ENCODE measurements around the gene P2RX4. TPM values are rescaled to one million over a fixed set of nuclear protein-coding genes. Genes with fewer than 3 reads are reported as not detected.

P2RX4 gene
- total and polyA plus RNA-seq, 2 of the 13 experiments (the other 11 are each of a cell fraction or from before 2014, with no cell fraction given) = 13.8 to 30.8 TPM

GRCh38 chr12:121175383-121176119 lies 34.4 kb upstream of the P2RX4 start:
- no peak for ATAC-seq
- intact Hi-C loops (cut with micrococcal nuclease; ENCODE audit: unreplicated experiment) = no loop called here
- in situ Hi-C loops (cut with HindIII; ENCODE audit: extremely low pct_ligation_motif_present, low pct_unique_long_range_greater_than_20kb) = no loop called here
- Histone ChIP-seq H4K20me1 (ENCODE audit: insufficient read depth, low read length) (no peaks in the 10 kb centered on the region), H3K4me3 (replicated peaks in 1 of 3; ENCODE audit: insufficient read depth in 1 of 3, low read depth in 2 of 3, low read length in 3 of 3) (no peak overlapping the region), H3K4me2 (ENCODE audit: low read depth, low read length) (no peak overlapping the region), H3K27ac (ENCODE audit: extremely low read length, insufficient read depth, low read length) (no peak overlapping the region), H3K79me2 (ENCODE audit: insufficient read depth, low read length) (no peaks in the 10 kb centered on the region), H3K9ac (ENCODE audit: insufficient read depth, low read depth, low read length) (no peak overlapping the region), H2AFZ (ENCODE audit: low read length) (no peak overlapping the region), H3K9me3 (ENCODE audit: low read length) (no peaks in the 10 kb centered on the region), H3K27me3 (ENCODE audit: control insufficient read depth in 1 of 2, insufficient read depth in 2 of 2, low read length in 2 of 2) (no peaks in the 10 kb centered on the region; a peak in 1 of 5 replicates), H3K36me3 (replicated peaks in 1 of 2; ENCODE audit: control insufficient read depth in 1 of 2, insufficient read depth in 2 of 2, low read length in 2 of 2) (no peaks in the 10 kb centered on the region), H3K4me1 (ENCODE audit: insufficient read depth, low read length) (peaks cover 16% of the 10 kb centered on the region; the same call in 1 of the 2 replicates)
- WGBS (ENCODE audit: low lambda C conversion rate) = 54% methylated on average over 16 of the region's 16 CpGs
- CTCF ChIA-PET (ENCODE audit: low intra/inter-chr PET ratio, low total read pairs) = no interaction called here
- no peak for FAIRE-seq
- no peak for TF ChIP-seq ZEB1 (IDR thresholded peaks at IDR 0.05; ENCODE audit: insufficient replicate concordance, low read depth)
- POLR2A ChIA-PET = no interaction called here
- no peak for DNase-seq (ENCODE audit: low spot score)
- BruUV-seq (replicated peaks) = no TSS peak

DNA sequence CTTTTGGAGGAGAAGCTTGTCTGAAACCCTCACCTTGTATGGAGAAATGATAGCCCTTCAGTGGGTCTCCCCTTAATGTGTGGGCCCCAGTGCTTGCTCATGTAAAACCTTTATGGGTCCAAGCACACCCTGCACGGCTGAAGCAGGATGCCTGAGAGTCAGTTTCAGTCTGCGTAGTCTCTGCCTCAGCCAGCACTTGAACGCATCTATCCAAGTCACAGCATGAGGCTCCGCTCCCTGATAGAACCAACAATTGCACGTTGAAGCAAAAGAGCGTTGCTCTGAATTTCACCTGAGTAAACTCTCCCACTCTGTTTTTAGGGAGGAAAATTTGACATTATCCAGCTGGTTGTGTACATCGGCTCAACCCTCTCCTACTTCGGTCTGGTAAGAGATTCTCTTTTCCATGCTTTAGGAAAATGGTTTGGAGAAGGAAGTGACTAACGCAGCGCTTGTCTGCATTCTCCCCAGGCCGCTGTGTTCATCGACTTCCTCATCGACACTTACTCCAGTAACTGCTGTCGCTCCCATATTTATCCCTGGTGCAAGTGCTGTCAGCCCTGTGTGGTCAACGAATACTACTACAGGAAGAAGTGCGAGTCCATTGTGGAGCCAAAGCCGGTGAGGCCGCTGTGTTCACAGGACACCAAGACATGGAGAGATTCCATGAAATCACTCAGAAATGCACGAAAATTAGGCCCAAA lies 33.0 kb upstream of the P2RX4 start:
- Histone ChIP-seq H3K4me3 (replicated peaks in 1 of 3; ENCODE audit: insufficient read depth in 1 of 3, low read depth in 2 of 3, low read length in 3 of 3) (no peak overlapping the region), H2AFZ (ENCODE audit: low read length) (no peak overlapping the region), H3K27me3 (ENCODE audit: control insufficient read depth in 1 of 2, insufficient read depth in 2 of 2, low read length in 2 of 2) (no peaks in the 10 kb centered on the region; a peak in 1 of 5 replicates), H3K4me1 (ENCODE audit: insufficient read depth, low read length) (peaks cover 16% of the 10 kb centered on the region; the same call in 1 of the 2 replicates), H3K36me3 (replicated peaks in 1 of 2; ENCODE audit: control insufficient read depth in 1 of 2, insufficient read depth in 2 of 2, low read length in 2 of 2) (no peaks in the 10 kb centered on the region), H3K9ac (ENCODE audit: insufficient read depth, low read depth, low read length) (no peak overlapping the region), H3K4me2 (ENCODE audit: low read depth, low read length) (no peak overlapping the region), H4K20me1 (ENCODE audit: insufficient read depth, low read length) (no peaks in the 10 kb centered on the region), H3K27ac (ENCODE audit: extremely low read length, insufficient read depth, low read length) (no peak overlapping the region), H3K9me3 (ENCODE audit: low read length) (no peaks in the 10 kb centered on the region), H3K79me2 (ENCODE audit: insufficient read depth, low read length) (no peaks in the 10 kb centered on the region)
- 76% methylated on average over 19 of the region's 19 CpGs for WGBS (ENCODE audit: low lambda C conversion rate)
- in situ Hi-C loops (cut with HindIII; ENCODE audit: extremely low pct_ligation_motif_present, low pct_unique_long_range_greater_than_20kb) = no loop called here
- DNase-seq (ENCODE audit: low spot score) = no peak
- CTCF ChIA-PET (ENCODE audit: low intra/inter-chr PET ratio, low total read pairs) = no interaction called here
- BruUV-seq (replicated peaks) = no TSS peak
- POLR2A ChIA-PET = no interaction called here
- intact Hi-C loops (cut with micrococcal nuclease; ENCODE audit: unreplicated experiment) = no loop called here
- no peak for ATAC-seq
- FAIRE-seq = no peak
- TF ChIP-seq ZMYM4 (CRISPR knock-in tag; IDR thresholded peaks at IDR 0.05) (no peak), ZNF569 (CRISPR knock-in tag; IDR thresholded peaks at IDR 0.05; ENCODE audit: borderline replicate concordance) (no peak), MTF2 (CRISPR knock-in tag; IDR thresholded peaks at IDR 0.05; ENCODE audit: borderline replicate concordance) (no peak), SMARCE1 (IDR thresholded peaks at IDR 0.05; ENCODE audit: borderline replicate concordance) (no peak), ZNF580 (CRISPR knock-in tag; IDR thresholded peaks at IDR 0.05; ENCODE audit: borderline replicate concordance, low read depth) (no peak), PITX1 (CRISPR knock-in tag; IDR thresholded peaks at IDR 0.05) (no peak), NR2F1 (CRISPR knock-in tag; IDR thresholded peaks at IDR 0.05) (no peak), NKX3-1 (CRISPR knock-in tag; IDR thresholded peaks at IDR 0.05) (no peak), ELF1 (CRISPR knock-in tag; IDR thresholded peaks at IDR 0.05) (no peak), ZNF576 (CRISPR knock-in tag; IDR thresholded peaks at IDR 0.05) (no peak), EZH2 (conservative IDR thresholded peaks at IDR 0.05; ENCODE audit: low read depth, low read length) (no peak), KDM1A (CRISPR knock-in tag; IDR thresholded peaks at IDR 0.05) (no peak), ZBTB21 (CRISPR knock-in tag; IDR thresholded peaks at IDR 0.05) (no peak), RBM22 (optimal IDR thresholded peaks at IDR 0.05; ENCODE audit: low read length) (no peak), JUND (CRISPR knock-in tag; IDR thresholded peaks at IDR 0.05) (no peak), ZSCAN29 (CRISPR knock-in tag; conservative IDR thresholded peaks at IDR 0.05) (no peak)
